HG02981 (cell line): Measurements from ENCODE around the gene EARS2.
"Not testable (repeated sequence)": the region's sequence is repeated elsewhere in the genome, so short reads cannot be mapped to it uniquely, and the experiment has no call there.

Experiments
- ATAC-seq: cut with Tn5 transposase; IDR thresholded peaks from one replicate; pipeline ENCODE4 v1.9.1; 2021; ENCODE audit warnings: mild to moderate bottlenecking, moderate library complexity; ENCODE audit not compliant: unreplicated experiment

Gene EARS2

GRCh38 chr16:23570992-23571632 lies 14.0 kb upstream of the EARS2 start:
- no peak for ATAC-seq

DNA sequence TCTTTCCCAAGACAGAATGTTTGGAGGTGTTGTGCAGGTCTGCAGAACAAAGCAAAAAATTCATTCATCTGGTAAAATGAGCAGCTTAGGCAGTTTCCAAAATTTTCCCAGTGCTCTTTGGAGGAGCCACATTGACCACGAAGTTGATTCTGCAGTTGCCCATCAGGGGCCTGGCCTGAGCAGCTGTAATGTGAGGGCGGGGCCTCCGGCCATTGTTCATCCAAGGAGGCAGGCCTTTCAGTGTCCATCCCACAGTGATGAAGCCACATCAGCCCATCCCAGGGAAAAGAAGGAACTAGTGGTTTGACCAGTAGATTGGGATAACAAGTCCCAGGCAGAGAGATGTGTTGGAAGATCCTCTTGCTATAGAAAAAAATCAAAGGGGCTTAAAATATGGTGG lies 10.5 kb upstream of the EARS2 start:
- ATAC-seq: no peak

- ATAC-seq: no peak
These were observed 9.6 kb upstream of the EARS2 start for GRCh38 chr16:23566724-23567123.

- no peak for ATAC-seq
These were observed 7.6 kb upstream of the EARS2 start for GRCh38 chr16:23564575-23565363.

GRCh38 chr16:23563186-23563585 lies 6.0 kb upstream of the EARS2 start:
- ATAC-seq: no peak

DNA sequence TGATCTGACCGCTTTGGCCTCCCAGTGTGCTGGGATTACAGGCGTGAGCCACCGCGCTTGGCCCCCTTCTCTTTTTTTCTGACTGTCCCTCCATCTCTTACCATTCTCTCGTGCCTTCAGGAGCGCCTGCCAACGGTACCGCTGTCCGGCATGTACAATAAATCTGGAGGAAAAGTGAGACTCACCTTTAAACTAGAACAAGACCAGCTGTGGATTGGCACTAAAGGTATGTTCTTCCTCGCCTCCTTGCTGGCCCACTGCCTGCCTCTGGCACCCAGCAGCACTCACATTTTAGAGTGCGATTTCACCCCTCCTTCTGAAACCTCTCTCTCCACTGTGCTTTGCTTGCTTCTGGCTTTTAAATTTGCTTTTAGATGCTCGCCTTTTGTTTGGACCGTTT lies 5.4 kb upstream of the EARS2 start:
- no peak for ATAC-seq

DNA sequence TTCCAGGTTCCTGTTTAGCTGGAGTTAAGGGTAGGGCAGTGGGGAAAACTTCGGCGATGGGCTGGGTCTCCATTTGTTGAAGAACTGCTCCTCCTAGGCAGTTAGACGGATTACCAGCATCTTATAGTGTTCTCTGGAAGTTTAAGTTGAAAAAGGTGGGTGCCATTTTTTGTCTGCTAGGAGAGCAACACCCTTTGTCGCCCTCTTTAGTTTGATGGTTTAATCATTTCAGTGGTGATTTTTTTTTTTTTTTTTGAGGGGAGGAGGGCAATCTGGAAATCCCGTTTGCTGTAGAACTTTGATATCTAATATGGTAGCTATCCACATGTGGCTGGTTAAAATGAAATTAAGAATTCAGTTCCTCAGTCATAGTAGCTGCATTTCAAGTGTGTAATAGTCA lies 4.4 kb upstream of the EARS2 start:
- ATAC-seq: no peak

DNA sequence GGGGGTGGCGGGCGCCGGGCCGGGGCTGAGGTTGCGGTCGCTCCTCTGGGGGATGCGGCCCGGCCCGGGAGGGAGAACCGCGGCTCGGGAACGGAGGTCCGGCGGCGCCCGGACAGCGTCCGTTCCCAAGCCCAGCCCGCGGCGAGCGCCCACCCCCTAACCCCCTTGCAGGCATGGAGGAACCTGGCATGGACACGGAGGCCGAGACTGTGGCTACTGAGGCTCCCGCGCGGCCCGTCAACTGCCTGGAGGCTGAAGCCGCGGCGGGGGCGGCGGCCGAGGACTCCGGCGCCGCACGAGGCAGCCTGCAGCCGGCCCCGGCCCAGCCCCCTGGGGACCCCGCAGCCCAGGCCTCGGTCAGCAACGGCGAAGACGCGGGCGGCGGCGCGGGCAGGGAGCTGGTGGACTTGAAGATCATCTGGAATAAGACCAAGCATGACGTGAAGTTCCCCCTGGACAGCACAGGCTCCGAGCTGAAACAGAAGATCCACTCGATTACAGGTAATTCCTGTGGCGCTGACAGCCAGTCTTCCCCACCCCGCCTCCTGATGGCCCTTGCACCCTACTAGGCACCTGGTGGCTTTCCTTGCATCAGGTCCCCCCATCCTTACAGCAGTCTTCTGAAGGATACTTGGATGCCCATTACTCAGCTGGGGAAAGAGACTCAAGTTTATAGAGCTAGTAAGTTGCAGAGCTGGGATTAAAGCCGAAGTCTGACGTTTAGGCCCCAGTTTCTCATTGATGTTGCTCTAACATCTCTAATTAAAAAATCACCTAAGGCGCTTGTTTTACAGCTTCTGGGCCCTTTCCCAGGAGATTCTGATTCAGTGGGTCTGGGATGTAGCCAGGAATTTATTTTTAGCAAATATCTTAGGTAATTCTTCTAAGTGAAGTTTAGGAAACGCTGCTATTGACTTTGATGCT lies 891 bp upstream of the EARS2 start:
- ATAC-seq: no peak

GRCh38 chr16:23554536-23554935 lies 2.6 kb downstream of the EARS2 start:
- ATAC-seq: no peak

- no peak for ATAC-seq
These were observed 5.0 kb downstream of the EARS2 start for GRCh38 chr16:23552161-23552560.

- ATAC-seq: no peak
These were observed 7.2 kb downstream of the EARS2 start for GRCh38 chr16:23549938-23550337.

DNA sequence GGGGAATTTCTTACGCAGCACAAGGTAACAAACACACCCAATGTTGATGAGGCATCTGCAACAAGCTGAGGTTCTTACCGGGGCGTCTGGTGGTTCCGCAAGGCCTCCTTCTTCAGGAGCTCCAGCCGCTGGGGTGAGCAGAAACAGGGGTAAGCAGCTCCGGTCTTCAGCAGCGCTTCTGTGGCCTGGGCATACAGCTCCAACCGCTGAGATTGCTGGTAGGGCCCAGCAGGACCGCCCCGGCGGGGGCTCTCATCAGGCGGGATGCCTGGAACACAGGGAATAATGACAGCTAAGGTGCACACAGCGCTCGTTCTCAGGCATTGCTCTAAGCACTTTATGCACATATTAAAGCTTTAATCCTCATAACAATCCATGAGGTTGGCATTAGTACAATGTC lies 12.7 kb downstream of the EARS2 start:
- no peak for ATAC-seq

DNA sequence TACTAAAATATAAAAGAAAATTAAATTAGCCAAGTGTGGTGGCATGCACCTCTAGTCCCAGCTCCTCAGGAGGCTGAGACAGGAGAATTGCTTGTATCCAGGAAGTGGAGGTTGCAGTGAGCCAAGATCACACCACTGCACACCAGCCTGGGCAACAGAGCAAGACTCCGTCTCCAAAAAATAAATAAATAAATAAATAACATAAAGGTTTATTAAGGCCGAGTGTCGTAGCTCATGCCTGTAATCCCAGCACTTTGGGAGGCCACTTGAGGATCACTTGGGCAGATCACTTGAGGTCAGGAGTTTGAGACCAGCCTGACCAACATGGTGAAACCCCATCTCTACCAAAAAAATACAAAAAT lies 16.4 kb downstream of the EARS2 start:
- ATAC-seq: not testable (repeated sequence)

DNA sequence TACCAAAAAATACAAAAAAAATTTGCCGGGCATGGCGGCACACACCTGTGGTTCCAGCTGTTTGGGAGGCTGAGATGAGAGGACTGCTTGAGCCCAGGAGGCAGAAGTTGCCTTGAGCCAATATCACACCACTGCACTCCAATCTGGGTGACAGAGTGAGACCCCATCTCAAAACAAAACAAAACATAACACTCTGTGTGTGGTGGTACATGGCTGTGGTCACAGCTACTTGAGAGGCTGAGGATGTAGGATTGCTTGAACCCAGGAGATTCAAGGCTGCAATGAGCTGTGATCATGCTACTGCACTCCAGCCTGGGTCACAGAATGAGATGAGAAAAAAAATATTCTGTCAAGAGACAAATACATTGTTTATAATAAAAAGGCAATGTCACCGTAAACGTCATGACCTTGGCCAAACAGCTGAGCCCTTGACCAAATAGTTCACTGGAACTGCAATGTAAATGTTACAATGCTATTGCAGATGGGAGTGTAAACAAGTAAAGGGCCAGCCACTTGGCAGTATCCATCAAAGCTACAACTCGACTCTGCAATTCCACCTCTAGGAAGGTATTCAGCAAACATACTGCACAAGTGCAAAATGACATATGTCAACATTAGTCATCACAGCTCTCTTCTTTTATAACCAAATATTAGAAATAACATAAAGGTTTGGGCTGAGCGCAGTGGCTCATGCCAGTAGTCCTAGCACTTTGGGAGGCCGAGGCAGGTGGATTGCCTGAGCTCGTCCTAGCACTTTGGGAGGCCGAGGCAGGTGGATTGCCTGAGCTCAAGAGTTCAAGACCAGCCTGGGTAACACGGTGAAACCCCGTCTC lies 16.9 kb downstream of the EARS2 start:
- no peak for ATAC-seq

DNA sequence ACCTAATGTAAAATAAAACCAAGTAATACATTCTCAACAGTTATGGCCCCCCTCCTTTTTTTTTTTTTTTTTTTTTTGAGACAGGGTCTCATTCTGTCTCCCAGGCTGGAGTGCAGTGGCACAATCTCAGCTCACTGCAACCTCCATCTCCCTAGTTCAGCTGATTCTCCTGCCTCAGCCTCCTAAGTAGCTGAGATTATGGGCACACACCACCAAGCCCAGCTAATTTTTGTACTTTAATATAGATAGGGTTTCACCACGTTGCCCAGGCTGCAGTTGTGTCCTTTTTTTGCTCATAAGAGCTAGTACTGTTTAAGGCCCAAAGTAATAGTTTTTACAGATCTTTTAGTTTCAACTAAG lies 18.3 kb downstream of the EARS2 start:
- ATAC-seq: no peak

GRCh38 chr16:23537390-23537789 lies 19.8 kb downstream of the EARS2 start:
- ATAC-seq: no peak

DNA sequence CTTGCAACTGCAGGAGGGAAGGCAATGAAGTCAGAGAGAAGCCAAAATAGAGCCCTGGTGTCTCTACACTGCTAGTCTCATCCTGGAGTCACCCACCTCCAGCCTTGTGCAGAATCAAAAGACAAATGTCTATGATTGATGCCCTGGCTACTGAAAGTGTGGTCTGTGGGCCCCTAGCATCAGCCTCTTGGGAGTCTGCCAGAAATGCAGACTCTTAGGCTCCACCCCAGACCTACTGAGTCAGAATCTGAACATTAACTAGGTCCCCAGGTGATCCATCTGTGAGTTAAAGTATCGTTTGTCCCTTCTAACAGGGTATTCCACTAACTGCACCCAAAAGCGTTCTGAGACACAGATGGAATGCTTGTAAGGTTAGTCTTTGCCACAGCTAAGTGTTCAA lies 21.2 kb downstream of the EARS2 start:
- ATAC-seq: no peak

- no peak for ATAC-seq
These were observed 22.0 kb downstream of the EARS2 start for GRCh38 chr16:23534868-23535860.

DNA sequence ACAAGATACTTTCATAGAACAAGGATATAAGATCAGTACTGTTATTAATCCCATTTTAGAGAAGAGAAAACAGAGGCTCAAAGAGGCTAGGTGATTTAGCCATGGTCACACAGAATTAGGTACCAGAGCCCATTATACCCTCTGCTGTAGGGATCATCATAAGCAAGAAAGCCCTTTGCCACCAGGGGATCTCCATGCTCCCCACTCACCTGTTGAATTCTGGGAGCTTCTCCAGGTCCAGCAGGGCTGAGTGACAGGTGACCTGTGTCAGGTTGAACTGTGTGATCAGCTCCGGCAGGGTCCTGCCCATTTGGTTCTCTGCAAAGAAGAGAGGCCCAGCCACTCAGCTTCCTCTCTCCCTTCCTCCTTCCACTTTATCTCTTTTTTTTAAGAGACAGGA lies 24.7 kb downstream of the EARS2 start:
- no peak for ATAC-seq

GRCh38 chr16:23530062-23530461 lies 27.1 kb downstream of the EARS2 start:
- ATAC-seq: no peak
